B cell (primary cell): Measurements from ENCODE around the gene KCTD6.

ENCODE experiments used
- CTCF ChIP-seq: fragments of 200-600 bp; IDR thresholded peaks from one replicate; pipeline ENCODE4 v1.8.0; 2022; ENCODE audit warnings: antibody characterized with exemption, mild to moderate bottlenecking
- EZH2 ChIP-seq: IDR thresholded peaks from 2 replicates; pipeline ENCODE4 v1.6.1; 2012; ENCODE audit warnings: borderline replicate concordance, low read depth, mild to moderate bottlenecking, moderate library complexity, low read length; ENCODE audit not compliant: insufficient read depth, poor library complexity, severe bottlenecking

DNA sequence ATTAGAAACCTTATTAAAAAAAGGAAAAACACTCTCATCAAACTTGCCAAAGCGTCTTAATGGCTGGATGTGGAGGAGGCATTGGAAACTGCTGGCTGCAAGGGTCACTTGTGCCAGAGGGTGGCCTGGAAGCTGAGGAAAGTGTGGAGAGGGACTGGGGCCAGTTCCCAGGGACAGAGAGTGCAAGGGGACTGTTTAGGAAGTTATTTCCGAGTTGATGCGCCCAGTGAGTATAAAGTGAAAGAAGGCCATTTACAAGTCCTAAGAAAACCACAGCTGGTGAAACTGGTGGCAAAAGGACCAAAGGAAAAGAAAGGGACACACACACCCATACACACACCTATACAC lies 7.2 kb upstream of the KCTD6 start:
- TF ChIP-seq CTCF (no peak), EZH2 (no peak)
